ENCODE results near the gene SNRPN.

- TF ChIP-seq CBFB (CRISPR knock-in tag; IDR thresholded peaks at IDR 0.05; ENCODE audit: low read depth) (no peak), NFATC4 (CRISPR knock-in tag; IDR thresholded peaks at IDR 0.05) (no peak), MAX (CRISPR knock-in tag; IDR thresholded peaks at IDR 0.05) (no peak), MYBL2 (CRISPR knock-in tag; IDR thresholded peaks at IDR 0.05) (no peak)
- TF ChIP-seq, protein P1, sequence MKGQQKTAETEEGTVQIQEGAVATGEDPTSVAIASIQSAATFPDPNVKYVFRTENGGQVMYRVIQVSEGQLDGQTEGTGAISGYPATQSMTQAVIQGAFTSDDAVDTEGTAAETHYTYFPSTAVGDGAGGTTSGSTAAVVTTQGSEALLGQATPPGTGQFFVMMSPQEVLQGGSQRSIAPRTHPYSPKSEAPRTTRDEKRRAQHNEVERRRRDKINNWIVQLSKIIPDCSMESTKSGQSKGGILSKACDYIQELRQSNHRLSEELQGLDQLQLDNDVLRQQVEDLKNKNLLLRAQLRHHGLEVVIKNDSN (CRISPR knock-in tag; IDR thresholded peaks at IDR 0.05), result no peak
- TF ChIP-seq, protein P2, sequence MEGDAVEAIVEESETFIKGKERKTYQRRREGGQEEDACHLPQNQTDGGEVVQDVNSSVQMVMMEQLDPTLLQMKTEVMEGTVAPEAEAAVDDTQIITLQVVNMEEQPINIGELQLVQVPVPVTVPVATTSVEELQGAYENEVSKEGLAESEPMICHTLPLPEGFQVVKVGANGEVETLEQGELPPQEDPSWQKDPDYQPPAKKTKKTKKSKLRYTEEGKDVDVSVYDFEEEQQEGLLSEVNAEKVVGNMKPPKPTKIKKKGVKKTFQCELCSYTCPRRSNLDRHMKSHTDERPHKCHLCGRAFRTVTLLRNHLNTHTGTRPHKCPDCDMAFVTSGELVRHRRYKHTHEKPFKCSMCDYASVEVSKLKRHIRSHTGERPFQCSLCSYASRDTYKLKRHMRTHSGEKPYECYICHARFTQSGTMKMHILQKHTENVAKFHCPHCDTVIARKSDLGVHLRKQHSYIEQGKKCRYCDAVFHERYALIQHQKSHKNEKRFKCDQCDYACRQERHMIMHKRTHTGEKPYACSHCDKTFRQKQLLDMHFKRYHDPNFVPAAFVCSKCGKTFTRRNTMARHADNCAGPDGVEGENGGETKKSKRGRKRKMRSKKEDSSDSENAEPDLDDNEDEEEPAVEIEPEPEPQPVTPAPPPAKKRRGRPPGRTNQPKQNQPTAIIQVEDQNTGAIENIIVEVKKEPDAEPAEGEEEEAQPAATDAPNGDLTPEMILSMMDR (IDR thresholded peaks at IDR 0.05), result no peak
- TF ChIP-seq, protein P3, sequence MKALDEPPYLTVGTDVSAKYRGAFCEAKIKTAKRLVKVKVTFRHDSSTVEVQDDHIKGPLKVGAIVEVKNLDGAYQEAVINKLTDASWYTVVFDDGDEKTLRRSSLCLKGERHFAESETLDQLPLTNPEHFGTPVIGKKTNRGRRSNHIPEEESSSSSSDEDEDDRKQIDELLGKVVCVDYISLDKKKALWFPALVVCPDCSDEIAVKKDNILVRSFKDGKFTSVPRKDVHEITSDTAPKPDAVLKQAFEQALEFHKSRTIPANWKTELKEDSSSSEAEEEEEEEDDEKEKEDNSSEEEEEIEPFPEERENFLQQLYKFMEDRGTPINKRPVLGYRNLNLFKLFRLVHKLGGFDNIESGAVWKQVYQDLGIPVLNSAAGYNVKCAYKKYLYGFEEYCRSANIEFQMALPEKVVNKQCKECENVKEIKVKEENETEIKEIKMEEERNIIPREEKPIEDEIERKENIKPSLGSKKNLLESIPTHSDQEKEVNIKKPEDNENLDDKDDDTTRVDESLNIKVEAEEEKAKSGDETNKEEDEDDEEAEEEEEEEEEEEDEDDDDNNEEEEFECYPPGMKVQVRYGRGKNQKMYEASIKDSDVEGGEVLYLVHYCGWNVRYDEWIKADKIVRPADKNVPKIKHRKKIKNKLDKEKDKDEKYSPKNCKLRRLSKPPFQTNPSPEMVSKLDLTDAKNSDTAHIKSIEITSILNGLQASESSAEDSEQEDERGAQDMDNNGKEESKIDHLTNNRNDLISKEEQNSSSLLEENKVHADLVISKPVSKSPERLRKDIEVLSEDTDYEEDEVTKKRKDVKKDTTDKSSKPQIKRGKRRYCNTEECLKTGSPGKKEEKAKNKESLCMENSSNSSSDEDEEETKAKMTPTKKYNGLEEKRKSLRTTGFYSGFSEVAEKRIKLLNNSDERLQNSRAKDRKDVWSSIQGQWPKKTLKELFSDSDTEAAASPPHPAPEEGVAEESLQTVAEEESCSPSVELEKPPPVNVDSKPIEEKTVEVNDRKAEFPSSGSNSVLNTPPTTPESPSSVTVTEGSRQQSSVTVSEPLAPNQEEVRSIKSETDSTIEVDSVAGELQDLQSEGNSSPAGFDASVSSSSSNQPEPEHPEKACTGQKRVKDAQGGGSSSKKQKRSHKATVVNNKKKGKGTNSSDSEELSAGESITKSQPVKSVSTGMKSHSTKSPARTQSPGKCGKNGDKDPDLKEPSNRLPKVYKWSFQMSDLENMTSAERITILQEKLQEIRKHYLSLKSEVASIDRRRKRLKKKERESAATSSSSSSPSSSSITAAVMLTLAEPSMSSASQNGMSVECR (CRISPR knock-in tag; IDR thresholded peaks at IDR 0.05; ENCODE audit: borderline replicate concordance), result 0 out of 2 replicates have a peak, but pooled peaks have one; percentile 37
- TF ChIP-seq, protein P4, sequence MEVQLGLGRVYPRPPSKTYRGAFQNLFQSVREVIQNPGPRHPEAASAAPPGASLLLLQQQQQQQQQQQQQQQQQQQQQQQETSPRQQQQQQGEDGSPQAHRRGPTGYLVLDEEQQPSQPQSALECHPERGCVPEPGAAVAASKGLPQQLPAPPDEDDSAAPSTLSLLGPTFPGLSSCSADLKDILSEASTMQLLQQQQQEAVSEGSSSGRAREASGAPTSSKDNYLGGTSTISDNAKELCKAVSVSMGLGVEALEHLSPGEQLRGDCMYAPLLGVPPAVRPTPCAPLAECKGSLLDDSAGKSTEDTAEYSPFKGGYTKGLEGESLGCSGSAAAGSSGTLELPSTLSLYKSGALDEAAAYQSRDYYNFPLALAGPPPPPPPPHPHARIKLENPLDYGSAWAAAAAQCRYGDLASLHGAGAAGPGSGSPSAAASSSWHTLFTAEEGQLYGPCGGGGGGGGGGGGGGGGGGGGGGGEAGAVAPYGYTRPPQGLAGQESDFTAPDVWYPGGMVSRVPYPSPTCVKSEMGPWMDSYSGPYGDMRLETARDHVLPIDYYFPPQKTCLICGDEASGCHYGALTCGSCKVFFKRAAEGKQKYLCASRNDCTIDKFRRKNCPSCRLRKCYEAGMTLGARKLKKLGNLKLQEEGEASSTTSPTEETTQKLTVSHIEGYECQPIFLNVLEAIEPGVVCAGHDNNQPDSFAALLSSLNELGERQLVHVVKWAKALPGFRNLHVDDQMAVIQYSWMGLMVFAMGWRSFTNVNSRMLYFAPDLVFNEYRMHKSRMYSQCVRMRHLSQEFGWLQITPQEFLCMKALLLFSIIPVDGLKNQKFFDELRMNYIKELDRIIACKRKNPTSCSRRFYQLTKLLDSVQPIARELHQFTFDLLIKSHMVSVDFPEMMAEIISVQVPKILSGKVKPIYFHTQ (CRISPR knock-in tag; IDR thresholded peaks at IDR 0.05), result no peak
Measured at GRCh38 chr15:24956111-24956838, 1.5 kb downstream of the SNRPN start.
